ENCODE measurements around the gene PARD3.
"Not testable (repeated sequence)": the region's sequence is repeated elsewhere in the genome, so short reads cannot be mapped to it uniquely, and the experiment has no call there.

The PARD3 gene

GRCh38 chr10:34391168-34391567, 423.9 kb downstream of the PARD3 start:
- not testable (repeated sequence) for H3K9me3 Mint-ChIP-seq (ENCODE audit: low read depth); H3K4me3 Mint-ChIP-seq; H3K4me1 Mint-ChIP-seq (ENCODE audit: low read depth); H3K27ac Mint-ChIP-seq; H3K36me3 Mint-ChIP-seq; H3K27me3 Mint-ChIP-seq

GRCh38 chr10:34389801-34390200, 425.3 kb downstream of the PARD3 start:
- Mint-ChIP-seq H3K36me3 (no peaks in the 10 kb centered on the region), H3K4me1 (ENCODE audit: low read depth) (no peaks in the 10 kb centered on the region), H3K27ac (no peak overlapping the region), H3K9me3 (ENCODE audit: low read depth) (no peaks in the 10 kb centered on the region), H3K27me3 (no peaks in the 10 kb centered on the region), H3K4me3 (no peak overlapping the region)

GRCh38 chr10:34386921-34387320, 428.2 kb downstream of the PARD3 start:
- H3K4me3 Mint-ChIP-seq: no peak overlapping the region
- H3K36me3 Mint-ChIP-seq: no peaks in the 10 kb centered on the region
- no peaks in the 10 kb centered on the region for H3K27me3 Mint-ChIP-seq
- no peak overlapping the region for H3K27ac Mint-ChIP-seq
- no peaks in the 10 kb centered on the region for H3K9me3 Mint-ChIP-seq (ENCODE audit: low read depth)
- no peaks in the 10 kb centered on the region for H3K4me1 Mint-ChIP-seq (ENCODE audit: low read depth)

GRCh38 chr10:34384372-34384771, 430.7 kb downstream of the PARD3 start:
- no peaks in the 10 kb centered on the region for H3K4me1 Mint-ChIP-seq (ENCODE audit: low read depth)
- H3K9me3 Mint-ChIP-seq (ENCODE audit: low read depth): no peaks in the 10 kb centered on the region
- H3K36me3 Mint-ChIP-seq: no peaks in the 10 kb centered on the region
- no peak overlapping the region for H3K27ac Mint-ChIP-seq
- H3K27me3 Mint-ChIP-seq: no peaks in the 10 kb centered on the region
- no peak overlapping the region for H3K4me3 Mint-ChIP-seq

GRCh38 chr10:34382626-34383025, 432.5 kb downstream of the PARD3 start:
- Mint-ChIP-seq H3K9me3 (ENCODE audit: low read depth) (no peaks in the 10 kb centered on the region), H3K4me1 (ENCODE audit: low read depth) (no peaks in the 10 kb centered on the region), H3K27me3 (no peaks in the 10 kb centered on the region), H3K4me3 (no peak overlapping the region), H3K27ac (no peak overlapping the region), H3K36me3 (no peaks in the 10 kb centered on the region)

GRCh38 chr10:34380856-34381255, 434.2 kb downstream of the PARD3 start:
- H3K4me3 Mint-ChIP-seq: no peak overlapping the region

GRCh38 chr10:34378297-34378696, 436.8 kb downstream of the PARD3 start:
- Mint-ChIP-seq H3K4me1 (ENCODE audit: low read depth) (no peaks in the 10 kb centered on the region), H3K27ac (no peak overlapping the region), H3K27me3 (no peaks in the 10 kb centered on the region), H3K9me3 (ENCODE audit: low read depth) (no peaks in the 10 kb centered on the region), H3K4me3 (no peak overlapping the region), H3K36me3 (no peaks in the 10 kb centered on the region)

More at GRCh38 chr10:34380856-34381255, 434.2 kb downstream of the PARD3 start:
- Mint-ChIP-seq H3K9me3 (ENCODE audit: low read depth) (no peaks in the 10 kb centered on the region), H3K27me3 (no peaks in the 10 kb centered on the region), H3K27ac (no peak overlapping the region), H3K36me3 (no peaks in the 10 kb centered on the region), H3K4me1 (ENCODE audit: low read depth) (no peaks in the 10 kb centered on the region)

GRCh38 chr10:34377833-34378232, 437.3 kb downstream of the PARD3 start:
- Mint-ChIP-seq H3K27me3 (no peaks in the 10 kb centered on the region), H3K36me3 (no peaks in the 10 kb centered on the region), H3K9me3 (ENCODE audit: low read depth) (no peaks in the 10 kb centered on the region), H3K4me1 (ENCODE audit: low read depth) (no peaks in the 10 kb centered on the region), H3K27ac (no peak overlapping the region), H3K4me3 (no peak overlapping the region)

GRCh38 chr10:34374356-34375045, 440.6 kb downstream of the PARD3 start:
- Mint-ChIP-seq H3K36me3 (no peaks in the 10 kb centered on the region), H3K4me1 (ENCODE audit: low read depth) (no peaks in the 10 kb centered on the region), H3K9me3 (ENCODE audit: low read depth) (no peaks in the 10 kb centered on the region), H3K27ac (no peak overlapping the region), H3K4me3 (no peak overlapping the region), H3K27me3 (no peaks in the 10 kb centered on the region)

GRCh38 chr10:34373211-34373610, 441.9 kb downstream of the PARD3 start:
- Mint-ChIP-seq H3K9me3 (ENCODE audit: low read depth) (no peaks in the 10 kb centered on the region), H3K4me3 (no peak overlapping the region), H3K27ac (no peak overlapping the region), H3K27me3 (no peaks in the 10 kb centered on the region), H3K36me3 (no peaks in the 10 kb centered on the region), H3K4me1 (ENCODE audit: low read depth) (no peaks in the 10 kb centered on the region)

- no peaks in the 10 kb centered on the region for H3K36me3 Mint-ChIP-seq
- no peaks in the 10 kb centered on the region for H3K9me3 Mint-ChIP-seq (ENCODE audit: low read depth)
- H3K27ac Mint-ChIP-seq: no peak overlapping the region
- no peak overlapping the region for H3K4me3 Mint-ChIP-seq
- no peaks in the 10 kb centered on the region for H3K4me1 Mint-ChIP-seq (ENCODE audit: low read depth)
- no peaks in the 10 kb centered on the region for H3K27me3 Mint-ChIP-seq
These were observed 442.6 kb downstream of the PARD3 start for GRCh38 chr10:34372509-34372908.

- H3K4me1 Mint-ChIP-seq (ENCODE audit: low read depth): no peaks in the 10 kb centered on the region
- no peak overlapping the region for H3K4me3 Mint-ChIP-seq
- no peaks in the 10 kb centered on the region for H3K9me3 Mint-ChIP-seq (ENCODE audit: low read depth)
- H3K36me3 Mint-ChIP-seq: no peaks in the 10 kb centered on the region
- H3K27me3 Mint-ChIP-seq: no peaks in the 10 kb centered on the region
- H3K27ac Mint-ChIP-seq: no peak overlapping the region
These were observed 445.0 kb downstream of the PARD3 start for GRCh38 chr10:34370126-34370525.

- Mint-ChIP-seq H3K4me3 (no peak overlapping the region), H3K9me3 (ENCODE audit: low read depth) (no peaks in the 10 kb centered on the region), H3K36me3 (no peaks in the 10 kb centered on the region), H3K27ac (no peak overlapping the region), H3K27me3 (no peaks in the 10 kb centered on the region), H3K4me1 (ENCODE audit: low read depth) (no peaks in the 10 kb centered on the region)
These were observed 446.0 kb downstream of the PARD3 start for GRCh38 chr10:34369120-34369519.

- no peaks in the 10 kb centered on the region for H3K36me3 Mint-ChIP-seq
- H3K27me3 Mint-ChIP-seq: no peaks in the 10 kb centered on the region
- no peaks in the 10 kb centered on the region for H3K9me3 Mint-ChIP-seq (ENCODE audit: low read depth)
- H3K4me1 Mint-ChIP-seq (ENCODE audit: low read depth): no peaks in the 10 kb centered on the region
- H3K27ac Mint-ChIP-seq: no peak overlapping the region
- H3K4me3 Mint-ChIP-seq: no peak overlapping the region
These were observed 450.7 kb downstream of the PARD3 start for GRCh38 chr10:34364253-34365037.

- H3K9me3 Mint-ChIP-seq (ENCODE audit: low read depth): no peaks in the 10 kb centered on the region
- H3K27me3 Mint-ChIP-seq: no peaks in the 10 kb centered on the region
- H3K4me3 Mint-ChIP-seq: no peak overlapping the region
- no peaks in the 10 kb centered on the region for H3K36me3 Mint-ChIP-seq
- no peaks in the 10 kb centered on the region for H3K4me1 Mint-ChIP-seq (ENCODE audit: low read depth)
- H3K27ac Mint-ChIP-seq: no peak overlapping the region
These were observed 454.1 kb downstream of the PARD3 start for GRCh38 chr10:34360984-34361383.

- H3K9me3 Mint-ChIP-seq (ENCODE audit: low read depth): no peaks in the 10 kb centered on the region
- no peaks in the 10 kb centered on the region for H3K4me1 Mint-ChIP-seq (ENCODE audit: low read depth)
- no peak overlapping the region for H3K4me3 Mint-ChIP-seq
- no peak overlapping the region for H3K27ac Mint-ChIP-seq
- no peaks in the 10 kb centered on the region for H3K36me3 Mint-ChIP-seq
- no peaks in the 10 kb centered on the region for H3K27me3 Mint-ChIP-seq
These were observed 455.7 kb downstream of the PARD3 start for GRCh38 chr10:34359435-34359813.
